ENCODE measurements around the gene COL24A1. TPM values are rescaled to one million over a fixed set of nuclear protein-coding genes. Genes with fewer than 3 reads are reported as not detected.

Gene COL24A1
- total and polyA plus RNA-seq, 8 donors, result 0.02 to 0.34 (median 0.06) TPM; not detected in 3

DNA sequence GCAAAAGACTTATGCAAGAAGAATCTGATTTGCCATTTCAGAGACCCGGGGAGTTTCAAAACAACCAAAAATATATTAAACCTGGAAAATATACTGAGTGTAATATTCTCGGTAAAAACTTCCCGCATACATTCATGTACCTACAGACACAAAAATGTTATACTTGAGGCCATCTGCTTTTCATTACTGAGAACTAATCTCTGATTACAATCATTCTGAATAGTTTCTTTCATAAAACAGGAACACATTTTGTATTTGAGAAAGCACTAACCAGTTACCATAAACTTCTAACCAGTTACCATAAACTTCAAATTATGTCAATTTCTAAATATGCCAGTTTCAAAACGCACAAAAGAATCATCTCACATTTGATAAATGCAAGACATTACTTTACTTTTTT is 456.1 kb downstream of the COL24A1 start:
- ATAC-seq, result no peak
- TF ChIP-seq, protein P1, sequence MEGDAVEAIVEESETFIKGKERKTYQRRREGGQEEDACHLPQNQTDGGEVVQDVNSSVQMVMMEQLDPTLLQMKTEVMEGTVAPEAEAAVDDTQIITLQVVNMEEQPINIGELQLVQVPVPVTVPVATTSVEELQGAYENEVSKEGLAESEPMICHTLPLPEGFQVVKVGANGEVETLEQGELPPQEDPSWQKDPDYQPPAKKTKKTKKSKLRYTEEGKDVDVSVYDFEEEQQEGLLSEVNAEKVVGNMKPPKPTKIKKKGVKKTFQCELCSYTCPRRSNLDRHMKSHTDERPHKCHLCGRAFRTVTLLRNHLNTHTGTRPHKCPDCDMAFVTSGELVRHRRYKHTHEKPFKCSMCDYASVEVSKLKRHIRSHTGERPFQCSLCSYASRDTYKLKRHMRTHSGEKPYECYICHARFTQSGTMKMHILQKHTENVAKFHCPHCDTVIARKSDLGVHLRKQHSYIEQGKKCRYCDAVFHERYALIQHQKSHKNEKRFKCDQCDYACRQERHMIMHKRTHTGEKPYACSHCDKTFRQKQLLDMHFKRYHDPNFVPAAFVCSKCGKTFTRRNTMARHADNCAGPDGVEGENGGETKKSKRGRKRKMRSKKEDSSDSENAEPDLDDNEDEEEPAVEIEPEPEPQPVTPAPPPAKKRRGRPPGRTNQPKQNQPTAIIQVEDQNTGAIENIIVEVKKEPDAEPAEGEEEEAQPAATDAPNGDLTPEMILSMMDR (IDR thresholded peaks at IDR 0.05), result no peak
- Histone ChIP-seq H3K36me3 (peaks cover 0 to 6% (median 0%) of the 10 kb centered on the region in 3 donors), H3K27me3 (no peaks in the 10 kb centered on the region), H3K27ac (no peak overlapping the region), H3K4me3 (no peak overlapping the region), H3K9me3 (no peaks in the 10 kb centered on the region), H3K4me1 (peaks cover 0 to 17% (median 12%) of the 10 kb centered on the region in 3 donors)
- DNase-seq, result no peak
- FAIRE-seq, result no peak
- WGBS, 2 donors, result 93 to 94% methylated on average over 4 of the region's 4 CpGs
- intact Hi-C loops (cut with DNase I), result no loop called here

DNA sequence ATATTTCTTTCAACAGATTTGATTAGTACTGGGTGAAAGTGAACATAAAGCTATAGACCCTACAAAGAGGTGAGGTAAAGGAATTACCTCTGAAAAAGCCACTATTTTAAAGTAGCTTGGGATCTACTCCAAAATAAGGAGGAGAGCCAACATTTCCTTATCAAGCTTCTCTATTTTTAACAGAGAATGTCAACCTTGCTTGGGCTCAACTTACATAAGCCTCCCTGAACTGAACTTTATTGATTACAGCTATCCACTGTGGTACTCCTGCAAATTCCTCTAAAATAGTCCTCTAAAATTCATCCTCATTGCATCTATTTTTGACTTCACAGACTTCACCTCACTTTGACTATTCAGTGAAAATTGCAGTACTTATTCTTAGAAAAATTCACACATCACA is 458.7 kb downstream of the COL24A1 start:
- intact Hi-C loops (cut with DNase I), result loop anchor here in 2 of 3 donors (10.0 kb wide), 1 partner anchor 393 kb away; no protein-coding TSS in a partner anchor
- no peak overlapping the region for H3K27ac ChIP-seq
- no peaks in the 10 kb centered on the region for H3K36me3 ChIP-seq
- H3K4me3 ChIP-seq, result no peak overlapping the region
- ATAC-seq (peak in 2 of 4 donors; percentile 53), FAIRE-seq (no peak), DNase-seq (no peak)
- H3K27me3 ChIP-seq, result no peaks in the 10 kb centered on the region
- peaks cover 0 to 17% (median 12%) of the 10 kb centered on the region in 3 donors for H3K4me1 ChIP-seq
- TF ChIP-seq, protein P1 (IDR thresholded peaks at IDR 0.05), result no peak
- no peaks in the 10 kb centered on the region for H3K9me3 ChIP-seq

DNA sequence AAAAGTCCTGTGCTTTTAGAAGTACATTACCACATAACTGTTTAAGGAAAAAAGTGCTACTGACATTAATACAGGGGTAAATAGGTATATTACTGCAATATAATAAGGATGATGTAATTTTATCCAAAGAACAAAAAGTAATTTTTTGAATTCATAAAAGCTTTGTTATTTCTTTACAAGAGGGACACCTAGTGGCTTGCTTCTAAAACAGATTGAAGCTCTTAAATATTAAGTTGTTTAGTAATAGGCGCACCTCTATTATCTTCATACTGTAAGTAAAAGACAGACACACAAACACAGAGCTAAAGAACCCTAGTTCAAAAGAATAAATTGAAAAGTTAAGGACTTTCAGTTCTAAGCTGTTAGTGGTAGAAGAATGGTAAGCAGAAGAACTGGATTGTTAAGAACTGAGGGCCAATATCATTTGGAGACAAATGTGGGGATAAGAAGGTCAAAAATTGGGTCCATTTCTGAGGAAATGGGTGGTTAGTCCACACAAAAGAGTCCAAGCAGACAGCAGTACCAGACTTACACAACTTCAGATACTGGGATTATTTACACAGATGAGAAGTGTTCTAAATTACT is 463.8 kb downstream of the COL24A1 start:
- H3K27ac ChIP-seq, result no peak overlapping the region
- intact Hi-C loops (cut with DNase I), result loop anchor here in 2 of 3 donors (10.0 kb wide), 1 partner anchor 388 kb away; no protein-coding TSS in a partner anchor
- no peak overlapping the region for H3K4me3 ChIP-seq
- H3K27me3 ChIP-seq, result no peaks in the 10 kb centered on the region
- no peaks in the 10 kb centered on the region for H3K9me3 ChIP-seq
- 32 to 33% methylated on average over 1 of the region's 1 CpG for WGBS, 2 donors
- FAIRE-seq (peak; percentile 92), ATAC-seq (peak in 2 of 4 donors; percentile 58 to 59), DNase-seq (no peak)
- no peaks in the 10 kb centered on the region for H3K36me3 ChIP-seq
- H3K4me1 ChIP-seq, result peaks cover 0 to 4% (median 3%) of the 10 kb centered on the region in 3 donors
- TF ChIP-seq, protein P1 (IDR thresholded peaks at IDR 0.05), result peak in 1 of 4 donors; percentile 11

DNA sequence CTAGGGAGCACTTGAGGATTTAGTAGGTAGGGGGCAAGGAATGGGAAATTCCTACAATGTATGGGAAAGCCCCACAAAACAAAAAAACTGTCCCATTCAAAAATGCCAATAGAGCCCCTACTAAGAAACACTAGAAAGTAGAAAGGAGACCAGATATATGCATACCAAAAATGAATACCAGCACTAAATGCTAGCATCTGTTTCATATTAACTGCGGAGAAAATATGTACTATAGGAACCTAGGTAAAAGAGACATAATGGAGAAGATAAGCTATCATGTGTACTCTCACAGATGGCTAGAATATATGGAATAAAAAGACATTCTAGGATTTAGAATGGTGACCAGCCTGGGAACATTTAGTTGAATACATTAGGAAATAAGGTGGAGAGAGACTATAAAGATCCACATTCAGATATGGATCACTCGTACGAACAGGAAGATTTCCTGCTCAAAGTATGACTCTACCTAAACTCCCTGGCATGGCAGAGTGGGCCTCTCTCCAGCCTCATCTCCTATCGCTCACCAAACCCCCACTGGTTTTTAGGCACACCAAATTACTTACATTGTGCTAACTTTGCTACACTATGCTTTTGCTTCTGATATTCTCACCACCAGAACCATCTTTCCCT is 466.7 kb downstream of the COL24A1 start:
- no peaks in the 10 kb centered on the region for H3K9me3 ChIP-seq
- DNase-seq (no peak), FAIRE-seq (no peak), ATAC-seq (no peak)
- no peak overlapping the region for H3K27ac ChIP-seq
- no peaks in the 10 kb centered on the region for H3K4me1 ChIP-seq
- H3K27me3 ChIP-seq, result no peaks in the 10 kb centered on the region
- TF ChIP-seq, protein P1 (IDR thresholded peaks at IDR 0.05), result no peak
- intact Hi-C loops (cut with DNase I), result loop anchor here in 2 of 3 donors (10.0 kb wide), 1 partner anchor 385 kb away; no protein-coding TSS in a partner anchor
- H3K36me3 ChIP-seq, result no peaks in the 10 kb centered on the region
- 85 to 96% methylated on average over 4 of the region's 4 CpGs for WGBS, 2 donors
- no peak overlapping the region for H3K4me3 ChIP-seq

Data from pancreas (tissue), 10 donors.